GM10248 (cell line): ENCODE data around the gene LANCL2.

Source experiments
- CTCF ChIA-PET: fragments of 300-600 bp; sonication (Branson Sonifier 250); formaldehyde crosslinking; extraction: SDS; loops from one replicate; lab custom pipeline; 2021; ENCODE audit warnings: antibody characterized with exemption; lab: Yijun Ruan, JAX
- POLR2A ChIA-PET: fragments of 350-650 bp; sonication (Branson Sonifier 250); formaldehyde crosslinking; extraction: SDS; loops from one replicate; lab custom pipeline; 2020; ENCODE audit warnings: antibody characterized with exemption; lab: Yijun Ruan, JAX
- DNase-seq: peaks from one replicate; pipeline ENCODE4 v3.0.0; 2012; ENCODE audit errors: extremely low spot score
- TF ChIP-seq, protein P1 (sequence below): IDR thresholded peaks from 2 replicates; pipeline ENCODE4 v1.5.1; 2012; ENCODE audit warnings: mild to moderate bottlenecking, low read depth; ENCODE audit errors: extremely low read depth, missing control alignments, control extremely low read depth

The LANCL2 gene

DNA sequence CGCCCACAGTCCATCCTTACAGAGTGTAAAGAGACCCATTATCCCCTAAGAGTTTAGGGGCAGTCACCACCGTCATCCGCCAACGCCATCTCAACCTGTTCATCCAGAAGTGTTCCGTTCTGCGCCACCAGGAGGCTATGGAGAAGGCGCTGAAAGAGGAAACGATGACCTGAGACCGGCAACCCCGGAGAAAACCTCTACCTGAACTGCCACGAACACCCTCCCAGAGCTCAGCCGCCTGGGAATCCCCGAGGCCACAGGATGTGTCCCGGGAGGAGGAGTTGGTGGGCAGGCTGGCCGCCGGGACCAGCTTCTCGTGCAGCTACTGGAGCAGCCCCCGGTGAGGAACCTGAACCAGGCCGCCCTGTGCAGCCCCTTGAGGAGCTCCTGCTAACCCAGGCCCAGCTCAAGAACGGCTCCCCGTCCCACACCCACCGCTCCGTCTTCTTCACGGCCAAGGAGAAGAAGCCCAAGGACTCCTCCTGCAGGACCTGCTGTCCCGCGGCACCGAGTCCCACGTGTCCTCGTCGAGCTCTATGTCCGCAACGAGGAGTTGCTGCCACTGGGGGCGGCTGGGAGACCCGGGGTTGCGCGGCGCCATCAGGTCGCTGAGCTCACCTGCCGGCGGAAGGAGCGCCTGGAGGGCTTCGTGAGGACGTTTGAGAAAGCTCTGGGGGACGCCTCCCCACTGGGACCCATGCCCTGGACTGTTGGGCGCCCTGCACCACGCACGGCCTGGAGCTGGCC, 21.1 kb upstream of the LANCL2 start:
- CTCF ChIA-PET, result no interaction called here
- no peak for DNase-seq
- POLR2A ChIA-PET, result no interaction called here
- TF ChIP-seq, protein P1, sequence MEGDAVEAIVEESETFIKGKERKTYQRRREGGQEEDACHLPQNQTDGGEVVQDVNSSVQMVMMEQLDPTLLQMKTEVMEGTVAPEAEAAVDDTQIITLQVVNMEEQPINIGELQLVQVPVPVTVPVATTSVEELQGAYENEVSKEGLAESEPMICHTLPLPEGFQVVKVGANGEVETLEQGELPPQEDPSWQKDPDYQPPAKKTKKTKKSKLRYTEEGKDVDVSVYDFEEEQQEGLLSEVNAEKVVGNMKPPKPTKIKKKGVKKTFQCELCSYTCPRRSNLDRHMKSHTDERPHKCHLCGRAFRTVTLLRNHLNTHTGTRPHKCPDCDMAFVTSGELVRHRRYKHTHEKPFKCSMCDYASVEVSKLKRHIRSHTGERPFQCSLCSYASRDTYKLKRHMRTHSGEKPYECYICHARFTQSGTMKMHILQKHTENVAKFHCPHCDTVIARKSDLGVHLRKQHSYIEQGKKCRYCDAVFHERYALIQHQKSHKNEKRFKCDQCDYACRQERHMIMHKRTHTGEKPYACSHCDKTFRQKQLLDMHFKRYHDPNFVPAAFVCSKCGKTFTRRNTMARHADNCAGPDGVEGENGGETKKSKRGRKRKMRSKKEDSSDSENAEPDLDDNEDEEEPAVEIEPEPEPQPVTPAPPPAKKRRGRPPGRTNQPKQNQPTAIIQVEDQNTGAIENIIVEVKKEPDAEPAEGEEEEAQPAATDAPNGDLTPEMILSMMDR, result no peak

DNA sequence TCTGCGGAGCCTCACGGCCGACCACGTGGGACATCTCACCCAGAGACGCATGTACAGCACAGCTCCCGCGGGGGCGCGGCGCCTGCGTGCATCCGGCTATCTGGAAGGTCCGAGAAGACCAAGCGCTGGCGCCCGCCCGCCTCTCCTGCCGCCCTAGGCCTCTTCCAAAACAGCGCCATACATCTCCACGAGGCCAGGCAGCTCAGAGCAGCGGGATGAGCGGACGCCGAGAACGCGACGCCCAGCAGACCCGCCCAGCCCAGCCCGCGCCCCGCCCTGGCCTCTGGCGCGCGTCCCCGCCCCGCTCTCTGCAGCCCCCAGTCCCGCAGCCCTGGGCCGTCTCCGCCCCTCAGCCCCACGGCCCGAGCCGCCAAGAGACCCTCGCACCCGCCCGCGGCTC, 20.3 kb upstream of the LANCL2 start:
- ChIA-PET CTCF (no interaction called here), POLR2A (no interaction called here)
- TF ChIP-seq, protein P1, result no peak
- no peak for DNase-seq

DNA sequence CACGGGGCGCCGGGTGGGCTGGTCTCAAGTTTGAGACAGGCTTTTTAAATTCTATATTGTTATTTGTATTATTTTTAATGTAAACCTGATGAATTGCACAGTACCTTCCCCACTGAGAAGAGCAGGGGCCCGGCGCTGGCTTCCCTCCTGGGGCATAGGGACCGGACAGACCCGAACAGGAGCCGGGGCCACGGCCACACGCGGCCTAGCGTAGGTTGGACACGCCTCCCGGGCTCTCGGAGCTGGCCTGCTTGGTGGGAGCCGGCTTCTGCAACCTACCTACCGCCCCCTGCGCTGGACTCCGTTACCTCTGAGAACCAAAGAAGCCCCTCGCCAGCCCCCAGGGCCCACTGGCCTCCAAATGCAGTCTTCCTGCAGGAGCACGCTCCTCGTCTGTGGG, 19.8 kb upstream of the LANCL2 start:
- no peak for DNase-seq
- TF ChIP-seq, protein P1, result no peak
- ChIA-PET CTCF (no interaction called here), POLR2A (no interaction called here)

DNA sequence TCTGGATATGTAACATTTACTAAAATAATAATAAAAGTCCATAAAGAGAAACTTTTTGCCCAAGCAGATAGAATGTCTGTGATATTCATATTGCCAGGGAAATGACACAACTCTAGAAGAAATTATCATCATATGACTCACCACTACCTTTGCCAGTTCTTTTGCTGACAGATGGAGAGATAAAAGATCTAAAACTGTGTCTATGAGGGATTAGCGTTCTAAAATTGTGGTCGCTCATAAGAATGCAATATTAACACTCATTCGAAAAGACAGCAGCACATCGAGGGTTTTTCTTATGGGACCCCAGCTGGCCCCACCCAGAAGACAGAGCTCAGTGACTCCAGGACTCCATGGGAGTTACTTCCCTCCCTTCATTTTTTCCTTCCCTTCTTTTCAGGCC, 16.6 kb upstream of the LANCL2 start:
- no peak for DNase-seq
- TF ChIP-seq, protein P1, result no peak
- ChIA-PET CTCF (interaction anchor here (1.2 kb wide), 1 partner anchor 14 kb away, joined by 3 read pairs; no protein-coding TSS in a partner anchor), POLR2A (no interaction called here)

DNA sequence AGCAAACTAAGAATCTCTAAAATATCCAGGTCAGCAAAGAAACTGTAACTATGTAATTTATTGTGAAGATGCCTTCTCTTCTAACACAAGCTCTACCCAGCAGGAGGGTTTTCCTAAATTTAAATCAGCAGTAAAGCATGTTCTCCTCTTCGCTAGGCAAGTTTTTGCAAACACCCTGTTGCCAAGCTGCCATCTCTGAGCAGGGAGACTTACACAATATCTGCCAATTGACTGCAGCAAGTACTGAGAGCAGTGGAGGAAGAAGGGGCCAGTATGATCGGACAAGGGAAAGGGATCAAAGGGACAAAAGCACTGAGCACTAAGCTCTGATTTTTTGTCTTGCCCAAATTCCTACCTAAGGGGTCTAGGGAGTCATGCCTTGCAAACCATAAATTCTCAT, 16.0 kb upstream of the LANCL2 start:
- POLR2A ChIA-PET, result no interaction called here

DNA sequence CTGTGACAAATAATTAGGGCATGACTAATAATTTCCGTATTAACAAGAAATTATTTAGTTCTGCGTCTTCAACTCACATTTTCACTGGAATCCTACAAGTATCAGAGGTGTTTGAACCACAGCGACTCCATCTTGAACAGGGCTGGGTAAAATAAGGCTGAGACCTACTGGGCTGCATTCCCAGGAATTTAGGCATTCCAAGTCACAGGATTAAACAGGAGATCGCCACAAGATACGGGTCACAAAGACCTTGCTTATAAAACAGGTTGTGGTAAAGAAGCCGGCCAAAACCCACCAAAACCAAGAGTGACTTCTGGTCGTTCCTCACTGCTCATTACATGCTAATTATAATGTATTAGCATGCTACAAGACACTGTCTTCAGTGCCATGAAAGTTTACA, 14.9 kb upstream of the LANCL2 start:
- no peak for DNase-seq
- TF ChIP-seq, protein P1, result no peak
- POLR2A ChIA-PET, result no interaction called here
- CTCF ChIA-PET, result interaction anchor here (1.5 kb wide), 1 partner anchor 41 kb away, joined by 3 read pairs; no protein-coding TSS in a partner anchor

More for the DNA sequence above, 16.0 kb upstream of the LANCL2 start:
- CTCF ChIA-PET, result interaction anchor here (1.2 kb wide), 1 partner anchor 15 kb away, joined by 3 read pairs; no protein-coding TSS in a partner anchor
- no peak for DNase-seq
- TF ChIP-seq, protein P1, result no peak
